NCI-H2196 treated with DMSO at 0.1 percent for 48 hours (cell line): Measurements from ENCODE around the gene PRKD3.
"Not testable (repeated sequence)": the region's sequence is repeated elsewhere in the genome, so short reads cannot be mapped to it uniquely, and the experiment has no call there.

ENCODE experiments used
- DNase-seq: peaks from one replicate; lab custom pipeline; 2025; ENCODE audit not compliant: unreplicated experiment; lab: John Stamatoyannopoulos, UW

PRKD3 gene

GRCh38 chr2:37317746-37318145 is 6.9 kb downstream of the PRKD3 start:
- no peak for DNase-seq

- DNase-seq = no peak
Observed at GRCh38 chr2:37316181-37316580, 8.5 kb downstream of the PRKD3 start.

- DNase-seq = no peak
Observed at GRCh38 chr2:37315364-37315763, 9.3 kb downstream of the PRKD3 start.

GRCh38 chr2:37307500-37307899 is 17.1 kb downstream of the PRKD3 start:
- no peak for DNase-seq

GRCh38 chr2:37306024-37306423 is 18.6 kb downstream of the PRKD3 start:
- peak; percentile 16 for DNase-seq

GRCh38 chr2:37302701-37303252 is 21.9 kb downstream of the PRKD3 start:
- DNase-seq = no peak

- DNase-seq = no peak
Observed at GRCh38 chr2:37301408-37301807, 23.2 kb downstream of the PRKD3 start.

GRCh38 chr2:37300578-37300977 is 24.1 kb downstream of the PRKD3 start:
- no peak for DNase-seq

GRCh38 chr2:37300146-37300545 is 24.5 kb downstream of the PRKD3 start:
- no peak for DNase-seq

- no peak for DNase-seq
Observed at GRCh38 chr2:37297632-37298031, 27.0 kb downstream of the PRKD3 start.

- DNase-seq = no peak
Observed at GRCh38 chr2:37295469-37296073, 29.1 kb downstream of the PRKD3 start.

GRCh38 chr2:37294858-37295257 is 29.8 kb downstream of the PRKD3 start:
- DNase-seq = not testable (repeated sequence)

- DNase-seq = no peak
Observed at GRCh38 chr2:37291680-37292079, 33.0 kb downstream of the PRKD3 start.

GRCh38 chr2:37287966-37288365 is 36.7 kb downstream of the PRKD3 start:
- DNase-seq = no peak

GRCh38 chr2:37284381-37284780 is 40.3 kb downstream of the PRKD3 start:
- DNase-seq = no peak

- DNase-seq = no peak
Observed at GRCh38 chr2:37283207-37283606, 41.4 kb downstream of the PRKD3 start.

GRCh38 chr2:37282746-37283145 is 41.9 kb downstream of the PRKD3 start:
- DNase-seq = no peak

GRCh38 chr2:37281916-37282315 is 42.7 kb downstream of the PRKD3 start:
- DNase-seq = no peak

- no peak for DNase-seq
Observed at GRCh38 chr2:37276291-37276690, 48.3 kb downstream of the PRKD3 start.
